Ovary (tissue), 9 donors: Measurements from ENCODE around the gene MAP1S. TPM values are rescaled to one million over a fixed set of nuclear protein-coding genes. Genes with fewer than 3 reads are reported as not detected.

Experiments
- DNase-seq, 5 donors: peaks; one replicate each; pipeline ENCODE4 v3.0.0-alpha.2; 2019 to 2020
- H3K27ac ChIP-seq, 2 donors: fragments of 200-600 bp; one replicate each; pipeline versions ENCODE4 v1.5.1 to v1.8.0; 2019 to 2022
- H3K27me3 ChIP-seq: fragments of 200-600 bp; one replicate; pipeline ENCODE4 v1.8.0; 2022
- H3K36me3 ChIP-seq: fragments of 200-600 bp; sonication (generic); one replicate; pipeline ENCODE4 v1.5.1; 2019
- H3K4me1 ChIP-seq: one replicate; pipeline ENCODE4 v1.8.1; 2013; ENCODE audit warnings: mild to moderate bottlenecking, moderate library complexity; ENCODE audit not compliant: insufficient read depth
- H3K4me3 ChIP-seq: fragments of 200-600 bp; sonication (generic); one replicate; pipeline ENCODE4 v1.5.1; 2017
- H3K9me3 ChIP-seq, 2 donors: fragments of 200-600 bp in 1 of 2; sonication (generic) in 1 of 2; one replicate each; pipeline versions ENCODE4 v1.5.1 to v1.8.1; 2013 to 2019; ENCODE audit warnings: mild to moderate bottlenecking in 1 of 2, moderate library complexity in 1 of 2
- CTCF ChIP-seq, 3 donors: fragments of 450-650 bp in 2 of 3; fragments of 200-600 bp in 1 of 3; IDR thresholded peaks; one replicate each; pipeline versions ENCODE4 v1.5.1 to v1.8.0; 2016 to 2022; ENCODE audit warnings: antibody characterized with exemption in 3 of 3, mild to moderate bottlenecking in 1 of 3
- EP300 ChIP-seq: sonication (generic); formaldehyde crosslinking; IDR thresholded peaks from one replicate; pipeline ENCODE4 v1.6.1; 2017; ENCODE audit warnings: antibody characterized with exemption
- POLR2A ChIP-seq: fragments of 450-650 bp; IDR thresholded peaks from one replicate; pipeline ENCODE4 v1.6.1; 2017; ENCODE audit warnings: antibody characterized with exemption, mild to moderate bottlenecking, moderate library complexity
- WGBS, 3 donors: extraction: QIAGEN DNeasy Blood & Tissue Kit in 1 of 3; methylation state at CpG; one replicate each; pipeline versions ENCODE4 v1.1.5 to v1.1.7; 2013 to 2017; 5-methylcytosine and 5-hydroxymethylcytosine counted together
- intact Hi-C, 4 donors: fragments of 100-400 bp; cut with DNase I; formaldehyde crosslinking; loops; one replicate each; pipeline versions ENCODE4 v1.11.0 to v1.15.1; 2022 to 2023
- polyA plus RNA-seq, 2 donors: library from polyadenylated mRNA; stranded (reverse); fragments of 200-250 nt in 1 of 2; fragments of 350-450 nt in 1 of 2; fragmentation: Illumina TruSeq in 1 of 2; extraction: RNeasy Lipid Tissue Mini Kit (QIAGEN cat#74804) in 1 of 2; gene quantifications; one replicate each; pipeline ENCODE4 v1.2.3, GENCODE V29; 2013 to 2014
- total RNA-seq, 7 donors: library from RNA; depleted of rRNA in 2 of 7; stranded (reverse); fragments of >200 nt in 2 of 7; fragmentation: NEBNext Ultra II Directional in 3 of 7; extraction: Animal tissue kit (Norgen Biotek cat#: 25700) in 3 of 7; gene quantifications; one replicate each; pipeline versions ENCODE4 v1.1.0 to v1.2.4, GENCODE V29; 2016 to 2023
- donor health status: DM: no; HTN: no; CAD: no; lungs with moderate emphysema.
- donor health status: DM: no; HTN: no; CAD: no.
- donor health status: Bipolar disorder and iron deficiency.
- donor health status: DM: yes; HTN: yes; CAD: no.
- donor health status: DM: no; HTN: no; CAD: no.
- donor health status: DM: yes; HTN: yes; CAD: no.

The MAP1S gene
- total and polyA plus RNA-seq, 9 donors: 5.0 to 76.8 (median 58.8) TPM

GRCh38 chr19:17677002-17677401 is 42.3 kb upstream of the MAP1S start:
- intact Hi-C loops: no loop called here
- Histone ChIP-seq H3K27me3 (no peaks in the 10 kb centered on the region), H3K27ac (no peak overlapping the region), H3K4me1 (peaks cover 8% of the 10 kb centered on the region), H3K4me3 (no peak overlapping the region), H3K36me3 (no peaks in the 10 kb centered on the region), H3K9me3 (no peaks in the 10 kb centered on the region)
- WGBS, 3 donors: 68 to 79% (median 71%) methylated on average over 2 of the region's 2 CpGs
- TF ChIP-seq POLR2A: no peak
- TF ChIP-seq CTCF (IDR thresholded peaks at IDR 0.05): no peak
- no peak for TF ChIP-seq EP300
- DNase-seq: peak in 1 of 5 donors; percentile 37

- Histone ChIP-seq H3K27ac (no peak overlapping the region), H3K9me3 (no peaks in the 10 kb centered on the region), H3K4me3 (no peak overlapping the region), H3K36me3 (no peaks in the 10 kb centered on the region), H3K27me3 (no peaks in the 10 kb centered on the region), H3K4me1 (peaks cover 8% of the 10 kb centered on the region)
- DNase-seq: no peak
- WGBS, 3 donors: 81 to 87% (median 85%) methylated on average over 4 of the region's 4 CpGs
- intact Hi-C loops: no loop called here
- no peak for TF ChIP-seq POLR2A
- no peak for TF ChIP-seq EP300
- TF ChIP-seq CTCF (IDR thresholded peaks at IDR 0.05): no peak
Measured at GRCh38 chr19:17678836-17679235, 40.4 kb upstream of the MAP1S start.

- no peak overlapping the region for H3K27ac ChIP-seq
- no peaks in the 10 kb centered on the region for H3K36me3 ChIP-seq
- TF ChIP-seq POLR2A (no peak), CTCF (IDR thresholded peaks at IDR 0.05) (no peak), EP300 (no peak)
- H3K4me1 ChIP-seq: peaks cover 8% of the 10 kb centered on the region
- intact Hi-C loops: no loop called here
- H3K4me3 ChIP-seq: no peak overlapping the region
- no peaks in the 10 kb centered on the region for H3K27me3 ChIP-seq
- DNase-seq: no peak
- no peaks in the 10 kb centered on the region for H3K9me3 ChIP-seq
- 7 to 14% (median 11%) methylated on average over 13 to 14 of the region's 14 CpGs for WGBS, 3 donors
Measured at GRCh38 chr19:17679526-17680229, 39.6 kb upstream of the MAP1S start.

- DNase-seq: peak; percentile 40 to 68 (median 59)
- Histone ChIP-seq H3K27ac (no peak overlapping the region), H3K36me3 (no peaks in the 10 kb centered on the region), H3K9me3 (no peaks in the 10 kb centered on the region), H3K4me3 (no peak overlapping the region), H3K4me1 (peaks cover 8% of the 10 kb centered on the region), H3K27me3 (no peaks in the 10 kb centered on the region)
- intact Hi-C loops: no loop called here
- TF ChIP-seq CTCF (IDR thresholded peaks at IDR 0.05) (no peak), POLR2A (no peak)
- WGBS, 3 donors: 1 to 6% (median 2%) methylated on average over 22 to 38 of the region's 38 CpGs
Measured at GRCh38 chr19:17680230-17680722, 39.0 kb upstream of the MAP1S start.
